Right lobe of liver (tissue), 4 donors: ENCODE results near the gene TMEM19.

Experiments
- CTCF ChIP-seq, 4 donors: fragments of 200-600 bp in 3 of 4; fragments of 450-650 bp in 1 of 4; IDR thresholded peaks; one replicate each; pipeline versions ENCODE4 v1.5.1 to v1.8.0; 2016 to 2022; ENCODE audit warnings: antibody characterized with exemption in 4 of 4, mild to moderate bottlenecking in 2 of 4
- POLR2A ChIP-seq: fragments of 450-650 bp; IDR thresholded peaks from one replicate; pipeline ENCODE4 v1.6.1; 2017; ENCODE audit warnings: antibody characterized with exemption, mild to moderate bottlenecking
- donor health status: DM: no; HTN: no; CAD: no.
- donor health status: DM: no; HTN: no; CAD: no.
- donor health status: DM: no; HTN: yes; CAD: no.

GRCh38 chr12:71726548-71726947 is 40.7 kb downstream of the TMEM19 start:
- TF ChIP-seq CTCF (IDR thresholded peaks at IDR 0.05) (no peak), POLR2A (no peak)
